ENCODE data around the gene DNM3. TPM values are rescaled to one million over a fixed set of nuclear protein-coding genes. Genes with fewer than 3 reads are reported as not detected.

The DNM3 gene
- total and polyA plus RNA-seq, 2 of the 8 experiments (the other 6 are each of a cell fraction or from before 2014, with no cell fraction given): 2.0 to 8.5 TPM

DNA sequence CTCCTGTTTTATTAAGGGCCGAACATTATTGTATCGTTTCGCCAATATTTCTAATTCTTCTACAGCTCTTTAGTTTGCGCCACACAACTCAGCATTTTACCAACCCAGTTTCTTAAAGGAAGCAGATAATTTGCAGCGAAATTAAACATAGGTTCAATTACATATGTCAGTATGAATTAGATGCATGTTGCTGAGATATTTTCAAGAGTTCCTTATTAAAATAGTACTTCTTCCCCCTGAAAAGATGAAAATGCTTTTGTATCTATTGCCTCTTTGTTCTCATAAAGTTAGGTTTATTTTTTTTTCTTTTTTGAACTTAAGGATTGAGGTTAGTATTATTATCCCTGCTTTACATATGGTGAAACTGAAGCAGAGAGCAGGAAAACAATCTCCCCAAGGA, 395.7 kb downstream of the DNM3 start:
- DNase-seq (ENCODE audit: low read depth in 1 of 2, low spot score in 2 of 2): no peak
- H3K4me2 ChIP-seq (ENCODE audit: insufficient read depth in 1 of 2, low read depth in 2 of 2, low read length in 2 of 2): no peak overlapping the region
- no peak overlapping the region for H2AFZ ChIP-seq (ENCODE audit: low read length)
- H3K4me3 ChIP-seq (ENCODE audit: extremely low read depth in 1 of 4, insufficient read depth in 2 of 4, low read depth in 3 of 4, low read length in 4 of 4): no peak overlapping the region
- no peak overlapping the region for H4K5ac ChIP-seq (ENCODE audit: insufficient read length, low read depth, low read length)
- 93% methylated on average over 5 of the region's 5 CpGs; no CpG with 5 or more reads in 1 of the 2 experiments for WGBS, 2 experiments (ENCODE audit: extremely low coverage in 1 of 2, insufficient coverage in 1 of 2, insufficient read length in 1 of 2, insufficient replicate concordance in 2 of 2, low coverage in 1 of 2, low lambda C conversion rate in 2 of 2, missing lambda C conversion rate in 1 of 2)
- H4K91ac ChIP-seq (replicated peaks; ENCODE audit: insufficient read length, low read length): no peak overlapping the region
- no peak overlapping the region for H2AK5ac ChIP-seq (ENCODE audit: low read depth, low read length)
- no peak overlapping the region for H2BK20ac ChIP-seq (ENCODE audit: low read length)
- H3K36me3 ChIP-seq (ENCODE audit: control insufficient read depth in 2 of 4, insufficient read depth in 4 of 4, low read length in 3 of 4): no peaks in the 10 kb centered on the region
- no peaks in the 10 kb centered on the region; a peak in 1 of 7 replicates for H3K4me1 ChIP-seq (replicated peaks in 1 of 4; ENCODE audit: control insufficient read depth in 3 of 4, insufficient read depth in 4 of 4, low read length in 3 of 4)
- no peak overlapping the region for H3K56ac ChIP-seq (replicated peaks; ENCODE audit: insufficient read length, low read depth, low read length)
- H3K23me2 ChIP-seq (ENCODE audit: low read depth, low read length): no peaks in the 10 kb centered on the region
- H2BK12ac ChIP-seq (ENCODE audit: low read depth, low read length): no peak overlapping the region
- no peaks in the 10 kb centered on the region for H4K20me1 ChIP-seq (replicated peaks in 1 of 2; ENCODE audit: control insufficient read depth in 1 of 2, insufficient read depth in 2 of 2, low read length in 2 of 2)
- no peaks in the 10 kb centered on the region for H3K79me1 ChIP-seq (ENCODE audit: low read depth, low read length)
- H4K8ac ChIP-seq (ENCODE audit: extremely low read depth, insufficient read depth, low read length): no peak overlapping the region
- H2BK5ac ChIP-seq (ENCODE audit: low read depth, low read length): no peak overlapping the region
- no peaks in the 10 kb centered on the region for H3K27me3 ChIP-seq (replicated peaks in 1 of 4; ENCODE audit: control insufficient read depth in 3 of 4, extremely low read depth in 1 of 4, insufficient read depth in 3 of 4, low read length in 3 of 4)
- FAIRE-seq: no peak
- POLR2A ChIA-PET (ENCODE audit: partially characterized antibody): no interaction called here
- H3K9ac ChIP-seq (replicated peaks in 1 of 4; ENCODE audit: extremely low read depth in 1 of 4, low read depth in 3 of 4, low read length in 3 of 4): no peak overlapping the region
- H2BK120ac ChIP-seq (replicated peaks; ENCODE audit: low read depth, low read length): no peak overlapping the region
- H3K9me3 ChIP-seq (ENCODE audit: insufficient read depth in 2 of 2, low read depth in 1 of 2, low read length in 1 of 2): no peaks in the 10 kb centered on the region
- no peak overlapping the region for H3K18ac ChIP-seq (ENCODE audit: extremely low read depth, low read length)
- CTCF ChIA-PET (ENCODE audit: partially characterized antibody): interaction anchor here (0.6 kb wide), 1 partner anchor 71 kb away, joined by 3 read pairs; no protein-coding TSS in a partner anchor
- no peak overlapping the region for H3K23ac ChIP-seq (ENCODE audit: insufficient read length)
- H3K79me2 ChIP-seq (ENCODE audit: control insufficient read depth in 1 of 2, insufficient read depth in 2 of 2, low read length in 2 of 2): no peaks in the 10 kb centered on the region
- H2BK15ac ChIP-seq (ENCODE audit: low read length): no peak overlapping the region
- no peak overlapping the region for H3K14ac ChIP-seq (ENCODE audit: insufficient read length)
- H3K27ac ChIP-seq (ENCODE audit: low read depth, low read length): no peak overlapping the region
- no peak overlapping the region for H3K4ac ChIP-seq (replicated peaks; ENCODE audit: insufficient read length, low read depth, low read length)
- TF ChIP-seq EGR1 (IDR thresholded peaks at IDR 0.05; ENCODE audit: borderline replicate concordance, low read depth, low read length): no peak
- TF ChIP-seq MAFK (IDR thresholded peaks at IDR 0.05; ENCODE audit: low read depth, low read length): no peak
- TF ChIP-seq, protein P1, sequence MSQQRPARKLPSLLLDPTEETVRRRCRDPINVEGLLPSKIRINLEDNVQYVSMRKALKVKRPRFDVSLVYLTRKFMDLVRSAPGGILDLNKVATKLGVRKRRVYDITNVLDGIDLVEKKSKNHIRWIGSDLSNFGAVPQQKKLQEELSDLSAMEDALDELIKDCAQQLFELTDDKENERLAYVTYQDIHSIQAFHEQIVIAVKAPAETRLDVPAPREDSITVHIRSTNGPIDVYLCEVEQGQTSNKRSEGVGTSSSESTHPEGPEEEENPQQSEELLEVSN (IDR thresholded peaks at IDR 0.05): no peak
- no peak for TF ChIP-seq POU5F1 (IDR thresholded peaks at IDR 0.05; ENCODE audit: low read depth, low read length)
- TF ChIP-seq CHD2 (IDR thresholded peaks at IDR 0.05; ENCODE audit: low read length): no peak
- no peak for TF ChIP-seq NANOG (IDR thresholded peaks at IDR 0.05; ENCODE audit: insufficient read depth, low read depth, low read length, poor library complexity, severe bottlenecking)
- TF ChIP-seq CTCF (IDR thresholded peaks at IDR 0.05; ENCODE audit: control extremely low read depth in 1 of 3, insufficient read depth in 1 of 3, low read depth in 1 of 3, low read length in 3 of 3): no peak
- TF ChIP-seq FOSL1 (IDR thresholded peaks at IDR 0.05; ENCODE audit: insufficient read depth, low read depth, low read length): no peak
- TF ChIP-seq RFX5 (IDR thresholded peaks at IDR 0.05; ENCODE audit: borderline replicate concordance, low read depth, low read length): no peak

Data from H1 (cell line).